ENCODE data around the gene COPZ2.

COPZ2 gene

DNA sequence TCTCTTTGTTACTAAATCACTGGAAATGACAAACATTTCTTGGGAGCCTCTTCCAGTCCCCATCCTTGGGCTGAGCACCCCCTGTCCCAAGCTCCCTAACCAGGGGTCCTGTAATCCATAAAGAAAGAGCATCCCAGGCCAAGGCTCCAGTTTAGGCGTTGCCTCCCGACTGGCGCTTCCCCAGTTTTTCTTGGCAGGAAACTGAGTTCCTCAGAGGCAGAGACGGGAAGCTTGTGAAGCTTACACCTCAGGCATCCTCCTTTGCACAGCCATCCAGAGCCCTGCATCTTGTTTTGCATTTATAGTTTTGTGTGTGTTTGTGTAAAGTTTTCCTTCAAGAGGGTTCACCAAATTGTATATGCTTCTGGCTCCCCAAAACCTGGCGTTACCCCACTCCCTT lies 7.1 kb downstream of the COPZ2 start:
- Histone ChIP-seq H3K27ac (ENCODE audit: low read depth, low read length, poor library complexity, severe bottlenecking) (no peak overlapping the region), H3K4me1 (ENCODE audit: insufficient read depth, low read length, severe bottlenecking) (peaks cover 4% of the 10 kb centered on the region), H4K20me1 (ENCODE audit: insufficient read depth, low read length) (no peaks in the 10 kb centered on the region), H2AFZ (ENCODE audit: low read length) (no peak overlapping the region), H3K79me2 (ENCODE audit: insufficient read depth, low read length) (no peaks in the 10 kb centered on the region), H3K9ac (ENCODE audit: low read length) (no peak overlapping the region), H3K27me3 (ENCODE audit: insufficient read depth, low read length) (peaks cover 10% of the 10 kb centered on the region), H3K4me2 (ENCODE audit: low read length) (no peak overlapping the region), H3K9me3 (ENCODE audit: low read length) (no peaks in the 10 kb centered on the region), H3F3A (ENCODE audit: insufficient read depth, low read length) (no peaks in the 10 kb centered on the region), H3K36me3 (ENCODE audit: insufficient read depth, low read length) (no peaks in the 10 kb centered on the region), H3K9me2 (ENCODE audit: low read depth, low read length) (no peaks in the 10 kb centered on the region), H3K4me3 (ENCODE audit: low read depth, low read length, poor library complexity, severe bottlenecking) (no peak overlapping the region)
- TF ChIP-seq, protein P1, sequence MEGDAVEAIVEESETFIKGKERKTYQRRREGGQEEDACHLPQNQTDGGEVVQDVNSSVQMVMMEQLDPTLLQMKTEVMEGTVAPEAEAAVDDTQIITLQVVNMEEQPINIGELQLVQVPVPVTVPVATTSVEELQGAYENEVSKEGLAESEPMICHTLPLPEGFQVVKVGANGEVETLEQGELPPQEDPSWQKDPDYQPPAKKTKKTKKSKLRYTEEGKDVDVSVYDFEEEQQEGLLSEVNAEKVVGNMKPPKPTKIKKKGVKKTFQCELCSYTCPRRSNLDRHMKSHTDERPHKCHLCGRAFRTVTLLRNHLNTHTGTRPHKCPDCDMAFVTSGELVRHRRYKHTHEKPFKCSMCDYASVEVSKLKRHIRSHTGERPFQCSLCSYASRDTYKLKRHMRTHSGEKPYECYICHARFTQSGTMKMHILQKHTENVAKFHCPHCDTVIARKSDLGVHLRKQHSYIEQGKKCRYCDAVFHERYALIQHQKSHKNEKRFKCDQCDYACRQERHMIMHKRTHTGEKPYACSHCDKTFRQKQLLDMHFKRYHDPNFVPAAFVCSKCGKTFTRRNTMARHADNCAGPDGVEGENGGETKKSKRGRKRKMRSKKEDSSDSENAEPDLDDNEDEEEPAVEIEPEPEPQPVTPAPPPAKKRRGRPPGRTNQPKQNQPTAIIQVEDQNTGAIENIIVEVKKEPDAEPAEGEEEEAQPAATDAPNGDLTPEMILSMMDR (IDR thresholded peaks at IDR 0.05; ENCODE audit: low read length): no peak
- TF ChIP-seq EZH2 (IDR thresholded peaks at IDR 0.05; ENCODE audit: borderline replicate concordance, low read length): no peak

DNA sequence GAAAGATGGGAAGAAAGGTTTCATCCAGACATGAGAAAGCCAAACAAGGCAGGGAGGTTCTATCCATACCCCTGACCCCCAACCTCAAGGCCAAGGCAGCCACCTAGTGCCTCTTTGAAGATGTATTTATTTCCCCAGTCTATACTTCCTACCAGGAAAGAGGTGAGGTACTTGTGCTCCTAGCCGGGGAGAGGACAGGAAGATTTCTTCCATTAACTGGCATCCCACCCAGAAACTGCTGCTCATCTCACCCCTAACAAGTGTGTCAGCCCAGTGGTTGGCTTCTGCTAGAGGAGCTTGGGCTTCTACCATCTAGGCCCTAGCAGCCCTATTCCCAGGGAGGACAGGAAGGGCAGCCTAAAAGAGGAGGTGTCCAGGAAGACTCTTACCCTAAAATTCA lies 8.9 kb downstream of the COPZ2 start:
- Histone ChIP-seq H3K79me2 (ENCODE audit: insufficient read depth, low read length) (no peaks in the 10 kb centered on the region), H3K9me2 (ENCODE audit: low read depth, low read length) (no peaks in the 10 kb centered on the region)

DNA sequence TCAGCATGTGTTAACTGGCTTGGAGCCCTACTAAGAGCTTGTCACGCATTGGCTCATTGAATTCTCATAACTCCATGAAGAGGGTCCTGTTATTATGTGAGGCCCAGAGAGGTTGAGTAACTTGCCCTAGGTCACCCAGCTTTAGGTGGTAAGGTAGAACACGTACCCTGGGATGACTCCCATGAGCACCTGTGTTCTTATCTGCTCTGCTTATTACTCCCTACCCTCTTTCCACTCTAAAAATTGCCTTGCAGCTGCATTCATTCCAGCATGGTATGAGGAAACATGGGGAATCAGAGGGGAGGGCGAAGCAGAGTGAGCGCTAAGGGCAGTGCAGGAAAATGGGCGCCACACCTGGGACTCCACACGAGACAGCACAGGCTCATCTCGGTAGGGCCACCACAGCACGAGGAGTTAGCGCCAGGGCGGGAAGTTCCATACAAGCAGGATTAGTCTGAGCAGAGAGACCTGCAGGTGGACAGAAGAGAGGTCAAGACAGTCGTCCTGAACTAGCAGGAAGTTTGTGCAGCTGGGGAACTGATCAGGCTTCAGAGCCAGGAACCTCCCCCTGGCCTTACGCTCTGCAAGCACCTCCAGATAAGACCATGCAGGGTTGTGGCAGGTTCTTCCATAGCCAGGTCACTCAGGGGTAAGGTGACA lies 10.1 kb downstream of the COPZ2 start:
- H3K4me3 ChIP-seq (ENCODE audit: low read depth, low read length, poor library complexity, severe bottlenecking): no peak overlapping the region
- TF ChIP-seq EZH2 (IDR thresholded peaks at IDR 0.05; ENCODE audit: borderline replicate concordance, low read length): no peak
- TF ChIP-seq, protein P1 (IDR thresholded peaks at IDR 0.05; ENCODE audit: low read length): no peak
- H3K36me3 ChIP-seq (ENCODE audit: insufficient read depth, low read length): no peaks in the 10 kb centered on the region
- H3K9me2 ChIP-seq (ENCODE audit: low read depth, low read length): no peaks in the 10 kb centered on the region
- peaks cover 26% of the 10 kb centered on the region for H3K4me1 ChIP-seq (ENCODE audit: insufficient read depth, low read length, severe bottlenecking)
- H3K9ac ChIP-seq (ENCODE audit: low read length): no peak overlapping the region
- H3K9me3 ChIP-seq (ENCODE audit: low read length): no peaks in the 10 kb centered on the region
- no peak overlapping the region for H3K27ac ChIP-seq (ENCODE audit: low read depth, low read length, poor library complexity, severe bottlenecking)
- no peaks in the 10 kb centered on the region for H3F3A ChIP-seq (ENCODE audit: insufficient read depth, low read length)
- H3K4me2 ChIP-seq (ENCODE audit: low read length): no peak overlapping the region
- H2AFZ ChIP-seq (ENCODE audit: low read length): no peak overlapping the region
- no peaks in the 10 kb centered on the region for H4K20me1 ChIP-seq (ENCODE audit: insufficient read depth, low read length)
- H3K27me3 ChIP-seq (ENCODE audit: insufficient read depth, low read length): peaks cover 7% of the 10 kb centered on the region
- no peaks in the 10 kb centered on the region for H3K79me2 ChIP-seq (ENCODE audit: insufficient read depth, low read length)

More for the DNA sequence above, 8.9 kb downstream of the COPZ2 start:
- no peak overlapping the region for H3K27ac ChIP-seq (ENCODE audit: low read depth, low read length, poor library complexity, severe bottlenecking)
- H3K4me3 ChIP-seq (ENCODE audit: low read depth, low read length, poor library complexity, severe bottlenecking): no peak overlapping the region
- H3K27me3 ChIP-seq (ENCODE audit: insufficient read depth, low read length): peaks cover 7% of the 10 kb centered on the region
- H3K9ac ChIP-seq (ENCODE audit: low read length): no peak overlapping the region
- no peak overlapping the region for H3K4me2 ChIP-seq (ENCODE audit: low read length)
- H3K4me1 ChIP-seq (ENCODE audit: insufficient read depth, low read length, severe bottlenecking): peaks cover 17% of the 10 kb centered on the region
- H2AFZ ChIP-seq (ENCODE audit: low read length): no peak overlapping the region
- TF ChIP-seq EZH2 (IDR thresholded peaks at IDR 0.05; ENCODE audit: borderline replicate concordance, low read length): no peak
- H3K36me3 ChIP-seq (ENCODE audit: insufficient read depth, low read length): no peaks in the 10 kb centered on the region
- no peaks in the 10 kb centered on the region for H4K20me1 ChIP-seq (ENCODE audit: insufficient read depth, low read length)
- H3F3A ChIP-seq (ENCODE audit: insufficient read depth, low read length): no peaks in the 10 kb centered on the region
- no peaks in the 10 kb centered on the region for H3K9me3 ChIP-seq (ENCODE audit: low read length)

All from OCI-LY1 (cell line).